ENCODE measurements around the gene MPPED2. TPM values are rescaled to one million over a fixed set of nuclear protein-coding genes. Genes with fewer than 3 reads are reported as not detected.

MPPED2 gene
- total and polyA plus RNA-seq, 2 donors (not counting 3 experiments of a cell fraction or from before 2014, with no cell fraction given): not detected

DNA sequence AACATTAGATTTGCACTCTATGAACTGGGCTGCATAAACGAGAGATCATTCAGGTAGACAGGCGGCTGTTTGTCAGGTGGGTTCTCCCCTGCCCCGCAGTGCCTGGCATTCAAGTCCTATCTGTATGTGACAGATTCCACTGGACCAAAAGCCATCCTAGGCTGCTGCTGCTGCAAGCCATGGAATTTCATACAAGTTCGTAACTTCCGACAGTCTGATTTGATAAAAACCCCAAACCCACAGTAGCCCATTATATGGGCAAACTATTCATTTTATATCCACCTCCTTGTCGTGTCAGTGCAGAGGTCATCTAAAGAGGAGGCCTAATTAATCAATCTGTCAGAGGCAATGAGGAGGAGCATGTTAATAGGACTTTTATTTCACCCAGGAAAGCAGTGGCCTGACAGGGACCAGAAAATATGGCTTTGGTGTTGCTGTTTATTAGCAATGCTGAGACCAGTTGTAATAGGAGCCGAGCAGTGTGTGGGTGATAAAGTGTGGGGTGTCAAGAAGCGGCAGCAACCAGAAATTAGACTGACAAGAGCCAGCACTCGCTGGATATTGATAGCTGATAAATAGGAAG, 139.0 kb downstream of the MPPED2 start:
- Histone ChIP-seq H3K9me3 (replicated peaks; ENCODE audit: control insufficient read depth, insufficient read depth, low read length) (no peaks in the 10 kb centered on the region), H2AFZ (ENCODE audit: low read depth, low read length) (no peak overlapping the region), H3K9ac (replicated peaks; ENCODE audit: extremely low read depth, insufficient read depth, low read length) (no peak overlapping the region), H3K4me3 (replicated peaks in 1 of 3; ENCODE audit: insufficient read depth in 1 of 3, low read depth in 1 of 3, low read length in 3 of 3) (no peak overlapping the region), H3K79me2 (ENCODE audit: control insufficient read depth, insufficient read depth, low read length) (no peaks in the 10 kb centered on the region), H3K4me1 (ENCODE audit: control insufficient read depth, extremely low read depth, insufficient read depth, low read length) (no peaks in the 10 kb centered on the region), H3K4me2 (ENCODE audit: insufficient read depth, low read length) (no peak overlapping the region), H4K20me1 (replicated peaks; ENCODE audit: control insufficient read depth, extremely low read depth, insufficient read depth, low read length) (no peaks in the 10 kb centered on the region), H3K27ac (ENCODE audit: insufficient read depth, low read depth, low read length) (no peak overlapping the region), H3K27me3 (ENCODE audit: control insufficient read depth in 2 of 2, insufficient read depth in 2 of 2, low read length in 2 of 2) (no peaks in the 10 kb centered on the region), H3K36me3 (ENCODE audit: control insufficient read depth in 2 of 2, extremely low read depth in 1 of 2, insufficient read depth in 2 of 2, low read length in 2 of 2) (no peaks in the 10 kb centered on the region), H3K9me1 (replicated peaks; ENCODE audit: control insufficient read depth, extremely low read depth, insufficient read depth, low read length) (no peaks in the 10 kb centered on the region)
- intact Hi-C loops (cut with micrococcal nuclease): no loop called here
- POLR2A ChIA-PET: no interaction called here
- TF ChIP-seq MAX (IDR thresholded peaks at IDR 0.05; ENCODE audit: insufficient read depth, insufficient read length) (no peak), POLR2A (IDR thresholded peaks at IDR 0.05; ENCODE audit: low read depth, low read length) (no peak), EZH2 (IDR thresholded peaks at IDR 0.05; ENCODE audit: borderline replicate concordance, low read depth, low read length, severe bottlenecking) (no peak), FOS (IDR thresholded peaks at IDR 0.05; ENCODE audit: borderline replicate concordance, insufficient read depth, low read length) (no peak), POLR2AphosphoS5 (IDR thresholded peaks at IDR 0.05; ENCODE audit: insufficient read depth, low read depth, low read length) (no peak)
- no peak for FAIRE-seq
- no TSS peak for BruUV-seq (replicated peaks)
- DNase-seq (ENCODE audit: low read depth, low spot score): no peak
- CTCF ChIA-PET: no interaction called here
- dilution Hi-C loops (cut with MboI; ENCODE audit: extremely low pct_ligation_motif_present, low sequenced_read_pairs): no loop called here

DNA sequence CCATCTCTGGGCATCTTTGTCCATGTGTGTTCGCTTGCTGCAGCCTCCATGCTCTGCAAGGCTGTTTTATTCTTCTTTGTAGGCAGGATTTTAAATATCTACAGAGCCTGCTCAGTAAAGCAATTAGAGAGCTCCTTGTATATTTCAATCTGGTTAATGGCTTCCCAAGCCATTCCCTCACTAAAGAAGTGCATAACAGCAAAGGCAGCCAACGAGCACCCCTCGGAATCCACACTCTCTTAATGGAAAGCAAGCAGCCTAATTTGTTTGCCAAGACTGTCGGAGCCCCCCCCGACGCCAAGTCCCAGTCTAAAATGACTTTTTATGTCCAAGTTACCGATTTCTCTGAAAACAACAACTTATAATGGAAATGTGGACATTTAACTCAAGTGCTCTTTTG, 139.6 kb downstream of the MPPED2 start:
- Histone ChIP-seq H3K36me3 (ENCODE audit: control insufficient read depth in 2 of 2, extremely low read depth in 1 of 2, insufficient read depth in 2 of 2, low read length in 2 of 2) (no peaks in the 10 kb centered on the region), H4K20me1 (replicated peaks; ENCODE audit: control insufficient read depth, extremely low read depth, insufficient read depth, low read length) (no peaks in the 10 kb centered on the region), H3K4me2 (ENCODE audit: insufficient read depth, low read length) (no peak overlapping the region), H3K27me3 (ENCODE audit: control insufficient read depth in 2 of 2, insufficient read depth in 2 of 2, low read length in 2 of 2) (no peaks in the 10 kb centered on the region), H2AFZ (ENCODE audit: low read depth, low read length) (no peak overlapping the region), H3K9me3 (replicated peaks; ENCODE audit: control insufficient read depth, insufficient read depth, low read length) (no peaks in the 10 kb centered on the region), H3K9me1 (replicated peaks; ENCODE audit: control insufficient read depth, extremely low read depth, insufficient read depth, low read length) (no peaks in the 10 kb centered on the region), H3K4me1 (ENCODE audit: control insufficient read depth, extremely low read depth, insufficient read depth, low read length) (no peaks in the 10 kb centered on the region), H3K9ac (replicated peaks; ENCODE audit: extremely low read depth, insufficient read depth, low read length) (no peak overlapping the region), H3K4me3 (replicated peaks in 1 of 3; ENCODE audit: insufficient read depth in 1 of 3, low read depth in 1 of 3, low read length in 3 of 3) (no peak overlapping the region), H3K27ac (ENCODE audit: insufficient read depth, low read depth, low read length) (no peak overlapping the region), H3K79me2 (ENCODE audit: control insufficient read depth, insufficient read depth, low read length) (no peaks in the 10 kb centered on the region)
- CTCF ChIA-PET: no interaction called here
- no TSS peak for BruUV-seq (replicated peaks)
- intact Hi-C loops (cut with micrococcal nuclease): no loop called here
- dilution Hi-C loops (cut with MboI; ENCODE audit: extremely low pct_ligation_motif_present, low sequenced_read_pairs): no loop called here
- no peak for TF ChIP-seq POLR2AphosphoS5 (IDR thresholded peaks at IDR 0.05; ENCODE audit: insufficient read depth, low read depth, low read length)
- TF ChIP-seq POLR2A (IDR thresholded peaks at IDR 0.05; ENCODE audit: low read depth, low read length): no peak
- no peak for TF ChIP-seq CTCF (IDR thresholded peaks at IDR 0.05; ENCODE audit: extremely low read depth in 1 of 2, insufficient read depth in 1 of 2, low read depth in 1 of 2, low read length in 2 of 2)
- TF ChIP-seq MYC (IDR thresholded peaks at IDR 0.05; ENCODE audit: low read depth, low read length): no peak
- TF ChIP-seq MAX (IDR thresholded peaks at IDR 0.05; ENCODE audit: insufficient read depth, insufficient read length): no peak
- TF ChIP-seq FOS (IDR thresholded peaks at IDR 0.05; ENCODE audit: borderline replicate concordance, insufficient read depth, low read length): no peak
- TF ChIP-seq GATA2 (IDR thresholded peaks at IDR 0.05; ENCODE audit: insufficient read depth, insufficient read length, low read depth, low read length): no peak
- no peak for TF ChIP-seq EZH2 (IDR thresholded peaks at IDR 0.05; ENCODE audit: borderline replicate concordance, low read depth, low read length, severe bottlenecking)
- no peak for TF ChIP-seq JUN (IDR thresholded peaks at IDR 0.05; ENCODE audit: borderline replicate concordance, insufficient read depth, insufficient read length, low read depth)
- DNase-seq (ENCODE audit: low read depth, low spot score) (no peak), FAIRE-seq (no peak)
- POLR2A ChIA-PET: no interaction called here
